ENCODE results near the gene VCX2. TPM values are rescaled to one million over a fixed set of nuclear protein-coding genes. Genes with fewer than 3 reads are reported as not detected.
"Not testable (repeated sequence)": the region's sequence is repeated elsewhere in the genome, so short reads cannot be mapped to it uniquely, and the experiment has no call there.

The VCX2 gene
- total RNA-seq, result not detected

DNA sequence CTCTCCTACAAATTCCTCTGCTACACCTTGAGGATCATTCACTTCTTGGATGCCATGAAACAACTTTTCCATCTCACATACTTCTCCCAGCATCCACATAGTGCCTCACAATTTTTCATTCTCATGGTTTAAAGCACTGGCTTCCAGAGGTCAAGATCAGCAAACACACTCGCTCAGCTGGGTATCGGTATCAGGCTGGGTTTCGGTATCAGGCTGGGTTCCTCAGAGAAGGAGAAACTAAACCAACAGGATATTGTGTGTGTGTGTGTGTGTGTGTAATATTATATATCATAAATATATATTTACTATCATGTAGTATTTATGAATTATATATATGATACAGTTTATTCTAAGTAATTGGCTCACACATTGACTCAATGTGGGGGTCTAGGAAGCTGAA, at the start of gene VCX2:
Gene VCX2 (minus strand): TSS at position 99 of the 400 bp plus-strand sequence. CDS start 624 bp downstream, outside the sequence.
- POLR2A ChIA-PET; H3K36me3 Mint-ChIP-seq; H3K9me3 Mint-ChIP-seq; DNase-seq; H3K4me3 Mint-ChIP-seq; H3K27me3 Mint-ChIP-seq; H3K27ac Mint-ChIP-seq; H3K4me1 Mint-ChIP-seq; ATAC-seq (ENCODE audit: low read depth): not testable (repeated sequence)

DNA sequence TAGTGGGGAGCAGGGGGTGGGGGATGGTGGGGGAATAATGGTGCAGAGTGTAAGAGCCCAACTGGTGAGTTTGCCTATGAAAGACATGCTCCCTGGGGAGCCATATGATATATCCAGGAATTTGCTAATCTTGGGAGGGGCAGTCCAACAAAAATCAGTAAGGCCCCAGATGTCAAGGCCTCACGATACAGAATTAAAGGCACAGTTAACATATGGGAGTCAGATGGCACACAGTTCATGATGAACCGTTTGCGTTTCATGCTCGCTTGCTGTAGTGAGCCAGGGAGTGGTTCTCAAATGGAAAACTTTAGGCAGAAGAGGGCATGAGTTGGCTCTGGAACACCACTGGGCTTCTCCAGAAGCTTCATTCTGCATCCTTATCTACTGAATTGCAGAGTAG, 33.9 kb upstream of the VCX2 start:
- Mint-ChIP-seq H3K27me3 (no peaks in the 10 kb centered on the region), H3K4me1 (no peaks in the 10 kb centered on the region), H3K36me3 (no peaks in the 10 kb centered on the region), H3K9me3 (no peaks in the 10 kb centered on the region), H3K4me3 (no peak overlapping the region), H3K27ac (no peak overlapping the region)
- POLR2A ChIA-PET, result no interaction called here
- no peak for DNase-seq
- no peak for ATAC-seq (ENCODE audit: low read depth)

DNA sequence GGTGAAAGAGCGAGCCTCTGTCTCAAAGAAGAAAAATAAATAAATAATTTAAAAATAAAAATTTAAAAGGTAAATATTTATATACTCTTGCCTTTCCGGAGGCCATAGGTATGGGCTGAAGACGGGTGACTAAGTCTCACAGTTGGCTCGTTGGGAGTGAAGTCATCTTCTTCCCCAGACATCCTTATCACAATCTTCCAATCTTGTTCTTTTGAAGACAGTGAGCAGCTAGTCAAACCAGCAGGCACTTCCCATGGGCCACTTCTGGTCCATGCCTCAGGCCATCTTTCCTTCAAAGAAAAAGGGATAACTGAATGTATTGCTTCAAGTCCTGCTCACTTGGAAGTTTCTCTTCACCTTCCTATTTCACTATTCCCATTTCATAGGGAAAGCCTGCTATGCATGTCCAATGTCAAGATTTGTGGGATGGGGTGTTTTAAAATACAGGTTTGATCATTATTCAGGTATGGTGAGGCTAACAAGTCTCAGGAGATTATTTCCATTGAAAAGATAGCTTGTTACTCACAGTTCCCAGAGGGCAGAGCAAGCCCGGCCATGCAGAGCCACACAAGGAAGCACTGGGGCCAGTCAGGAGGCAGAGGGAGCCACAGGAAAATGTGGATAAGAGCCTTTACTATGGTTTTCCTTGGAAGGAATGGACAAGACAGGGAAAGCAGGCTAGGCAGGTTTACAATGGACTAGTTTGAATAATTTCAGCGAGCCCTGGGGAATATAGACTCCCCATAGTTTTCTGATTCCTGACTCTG, 33.3 kb upstream of the VCX2 start:
- DNase-seq, result no peak
- H3K27ac Mint-ChIP-seq, result no peak overlapping the region
- ATAC-seq (ENCODE audit: low read depth), result no peak
- no peak overlapping the region for H3K4me3 Mint-ChIP-seq
- no peaks in the 10 kb centered on the region for H3K9me3 Mint-ChIP-seq
- no peaks in the 10 kb centered on the region for H3K36me3 Mint-ChIP-seq
- no peaks in the 10 kb centered on the region for H3K4me1 Mint-ChIP-seq
- POLR2A ChIA-PET, result no interaction called here
- H3K27me3 Mint-ChIP-seq, result no peaks in the 10 kb centered on the region

DNA sequence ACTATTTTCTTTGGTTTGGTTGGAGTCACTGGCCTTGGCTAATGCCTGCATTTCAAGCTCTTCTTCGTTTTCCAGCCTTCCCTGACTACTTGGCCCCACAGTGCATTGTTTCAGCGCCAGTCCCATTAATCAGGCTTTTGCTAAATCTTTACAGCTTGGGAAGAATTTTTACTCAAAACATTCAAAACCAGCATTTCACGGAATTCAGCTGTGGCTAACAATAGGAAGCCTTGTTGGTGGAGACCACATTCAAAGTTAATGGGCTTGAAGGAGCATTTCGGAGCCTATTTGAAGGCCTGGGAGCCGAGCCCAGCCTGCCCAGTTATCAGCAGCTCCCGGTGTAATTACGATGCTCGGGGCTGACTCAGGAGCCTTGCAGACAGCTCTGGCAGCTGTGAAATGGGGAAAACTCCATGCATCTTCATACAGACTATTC, 30.8 kb upstream of the VCX2 start:
- Mint-ChIP-seq H3K36me3 (no peaks in the 10 kb centered on the region), H3K27me3 (no peaks in the 10 kb centered on the region), H3K4me3 (no peak overlapping the region), H3K4me1 (no peaks in the 10 kb centered on the region), H3K9me3 (no peaks in the 10 kb centered on the region), H3K27ac (no peak overlapping the region)
- DNase-seq (no peak), ATAC-seq (ENCODE audit: low read depth) (no peak)
- POLR2A ChIA-PET, result no interaction called here

DNA sequence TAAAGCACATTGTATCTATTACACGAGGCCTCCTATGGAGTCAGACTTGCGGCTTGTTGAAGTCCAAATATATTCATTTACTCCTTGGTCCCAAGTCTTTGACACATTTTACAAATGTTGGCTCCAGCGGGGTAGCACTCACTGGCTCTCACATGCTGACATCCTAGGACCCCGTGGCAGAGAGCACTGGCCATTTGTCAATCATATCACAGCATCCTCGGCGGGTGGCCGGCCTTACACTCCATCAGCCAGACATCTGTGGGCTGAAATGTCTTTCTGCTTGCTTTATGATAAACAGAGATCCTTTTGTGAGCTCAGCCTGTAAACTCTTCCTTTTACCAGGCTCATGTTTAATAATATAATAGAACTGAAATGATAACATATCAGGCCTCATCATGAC, 25.7 kb upstream of the VCX2 start:
- H3K36me3 Mint-ChIP-seq, result no peaks in the 10 kb centered on the region
- H3K4me1 Mint-ChIP-seq, result no peaks in the 10 kb centered on the region

DNA sequence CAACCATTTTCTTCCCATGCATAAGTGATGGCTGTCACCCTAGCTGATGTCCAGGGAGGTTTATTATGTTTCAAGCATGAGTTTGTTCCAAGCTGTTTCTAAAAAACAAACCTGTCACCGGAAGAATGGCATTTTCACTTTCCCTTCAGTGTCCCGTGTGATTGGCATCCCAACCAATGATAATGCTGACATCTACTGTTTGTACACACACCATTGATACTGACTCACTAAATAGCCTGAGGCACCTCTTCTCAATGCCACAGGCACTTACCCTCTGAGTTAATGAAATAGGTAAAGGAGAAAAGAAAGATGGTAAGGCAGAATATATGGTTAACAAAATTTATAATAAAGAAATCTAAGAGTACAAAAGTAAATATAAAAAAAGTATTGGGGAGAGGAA, 23.1 kb upstream of the VCX2 start:
- no peaks in the 10 kb centered on the region for H3K4me1 Mint-ChIP-seq
- no peak overlapping the region for H3K4me3 Mint-ChIP-seq
- H3K9me3 Mint-ChIP-seq, result peaks cover 3% of the 10 kb centered on the region
- no peaks in the 10 kb centered on the region for H3K36me3 Mint-ChIP-seq
- POLR2A ChIA-PET, result no interaction called here
- ATAC-seq (ENCODE audit: low read depth) (no peak), DNase-seq (no peak)
- no peak overlapping the region for H3K27ac Mint-ChIP-seq
- H3K27me3 Mint-ChIP-seq, result no peaks in the 10 kb centered on the region

More for the DNA sequence above, 25.7 kb upstream of the VCX2 start:
- no peaks in the 10 kb centered on the region for H3K9me3 Mint-ChIP-seq
- H3K4me3 Mint-ChIP-seq, result no peak overlapping the region
- POLR2A ChIA-PET, result no interaction called here
- H3K27me3 Mint-ChIP-seq, result no peaks in the 10 kb centered on the region
- DNase-seq, result no peak
- H3K27ac Mint-ChIP-seq, result no peak overlapping the region
- no peak for ATAC-seq (ENCODE audit: low read depth)

DNA sequence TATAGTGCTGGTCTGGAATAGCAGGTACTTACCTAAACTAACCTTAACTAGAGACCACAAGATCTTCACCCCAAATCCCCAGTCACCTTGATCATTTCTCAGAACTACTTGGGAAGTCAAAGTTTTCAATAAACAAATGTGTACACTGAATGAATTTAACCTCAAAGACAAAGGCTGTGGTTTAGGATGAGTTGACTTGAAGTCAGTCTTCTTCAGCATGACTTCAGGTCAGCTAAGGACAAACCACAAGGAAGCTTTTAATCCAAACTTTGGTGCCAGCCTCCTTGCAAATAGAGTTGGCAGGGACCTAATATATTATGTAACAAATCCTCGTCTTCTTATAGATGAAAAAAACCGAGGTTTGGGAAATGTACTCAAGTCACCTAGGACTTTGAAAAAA, 21.2 kb upstream of the VCX2 start:
- Mint-ChIP-seq H3K36me3 (no peaks in the 10 kb centered on the region), H3K4me3 (no peak overlapping the region), H3K9me3 (peaks cover 3% of the 10 kb centered on the region), H3K4me1 (no peaks in the 10 kb centered on the region), H3K27ac (no peak overlapping the region), H3K27me3 (no peaks in the 10 kb centered on the region)
- POLR2A ChIA-PET, result no interaction called here
- ATAC-seq (ENCODE audit: low read depth) (no peak), DNase-seq (no peak)

DNA sequence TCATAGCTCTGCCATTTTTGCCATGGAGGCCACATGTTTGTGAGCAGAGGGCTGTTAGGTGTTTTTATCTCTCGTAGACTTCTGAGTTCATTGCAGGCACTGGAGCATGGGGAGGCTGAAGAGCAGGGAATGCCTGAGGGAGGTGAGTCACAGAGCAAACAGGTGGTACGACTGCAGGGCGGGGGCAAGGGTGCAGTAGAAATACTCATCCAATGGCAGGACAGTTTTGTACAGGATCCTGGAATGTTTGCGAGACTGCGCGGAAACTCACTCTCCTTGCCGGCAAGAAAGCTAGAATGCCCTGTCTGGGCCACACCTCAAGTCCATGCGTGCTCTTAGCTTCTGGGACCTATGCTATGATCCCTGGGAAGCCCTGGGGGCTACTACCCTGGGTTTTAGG, 20.0 kb upstream of the VCX2 start:
- Mint-ChIP-seq H3K9me3 (peaks cover 3% of the 10 kb centered on the region), H3K27me3 (no peaks in the 10 kb centered on the region), H3K36me3 (no peaks in the 10 kb centered on the region), H3K27ac (no peak overlapping the region), H3K4me3 (no peak overlapping the region), H3K4me1 (no peaks in the 10 kb centered on the region)
- ATAC-seq (ENCODE audit: low read depth) (no peak), DNase-seq (no peak)
- POLR2A ChIA-PET, result no interaction called here

DNA sequence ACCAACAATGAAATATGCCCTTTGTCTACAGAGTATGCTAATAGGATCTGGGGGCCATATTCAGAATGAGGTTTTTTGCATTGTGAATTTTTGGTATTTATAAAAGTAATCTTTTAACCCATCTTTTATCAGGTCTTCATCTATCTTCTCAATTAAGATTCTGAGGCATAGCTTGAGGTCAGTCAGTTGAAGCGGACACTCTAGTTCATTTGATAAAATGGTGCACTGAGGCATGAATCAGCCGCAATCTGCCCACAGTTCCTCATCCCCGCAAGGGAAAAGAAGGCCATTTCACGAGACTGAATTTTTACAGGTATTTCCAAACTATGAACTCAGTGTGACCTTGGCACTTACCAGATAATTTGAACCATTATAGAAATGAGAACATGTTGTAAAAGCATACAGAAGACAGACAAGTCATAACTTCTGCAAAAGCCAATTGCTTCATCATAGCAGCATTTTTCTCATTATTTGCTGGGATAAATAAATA, 19.3 kb upstream of the VCX2 start:
- POLR2A ChIA-PET, result no interaction called here
- DNase-seq (no peak), ATAC-seq (ENCODE audit: low read depth) (no peak)
- Mint-ChIP-seq H3K27ac (no peak overlapping the region), H3K36me3 (no peaks in the 10 kb centered on the region), H3K9me3 (peaks cover 3% of the 10 kb centered on the region), H3K27me3 (no peaks in the 10 kb centered on the region), H3K4me3 (no peak overlapping the region), H3K4me1 (no peaks in the 10 kb centered on the region)

DNA sequence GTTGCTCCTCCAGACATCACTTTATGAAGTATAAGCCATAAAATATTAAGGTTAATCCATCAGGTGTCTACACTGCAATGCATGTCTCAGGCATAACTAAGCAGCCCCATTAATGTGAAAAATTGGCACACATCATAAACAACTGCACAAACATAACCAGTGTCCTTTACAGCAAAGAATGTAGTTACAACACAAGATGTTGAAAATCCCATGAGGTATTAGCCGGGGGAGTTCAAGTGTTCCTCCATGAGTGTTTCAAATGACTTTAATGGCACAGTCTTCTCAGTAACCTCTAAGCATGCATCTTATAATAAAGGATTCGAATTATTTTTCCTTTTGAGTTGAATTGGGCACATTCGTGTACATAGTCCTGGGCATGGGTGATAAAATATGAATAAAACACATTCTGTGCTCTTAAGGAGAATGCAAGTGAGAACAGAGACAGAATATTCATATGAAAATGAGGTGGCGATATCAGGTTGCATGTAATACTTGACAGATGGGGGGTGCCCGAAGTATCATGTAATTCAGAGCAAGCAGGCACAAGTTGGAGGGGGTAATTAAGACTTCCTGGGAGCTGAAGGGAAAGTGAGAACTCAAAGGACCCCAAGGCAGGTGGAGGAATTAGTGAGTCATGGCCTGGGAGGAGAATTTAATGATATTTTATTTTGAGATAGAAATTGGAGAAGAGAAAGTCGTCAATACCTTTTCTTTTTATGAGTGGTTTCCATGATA, 18.2 kb upstream of the VCX2 start:
- DNase-seq, result no peak
- peaks cover 3% of the 10 kb centered on the region for H3K9me3 Mint-ChIP-seq
- H3K27ac Mint-ChIP-seq, result no peak overlapping the region
- ATAC-seq (ENCODE audit: low read depth), result no peak
- no peaks in the 10 kb centered on the region for H3K27me3 Mint-ChIP-seq
- H3K4me1 Mint-ChIP-seq, result no peaks in the 10 kb centered on the region
- H3K36me3 Mint-ChIP-seq, result no peaks in the 10 kb centered on the region
- H3K4me3 Mint-ChIP-seq, result no peak overlapping the region
- POLR2A ChIA-PET, result no interaction called here

DNA sequence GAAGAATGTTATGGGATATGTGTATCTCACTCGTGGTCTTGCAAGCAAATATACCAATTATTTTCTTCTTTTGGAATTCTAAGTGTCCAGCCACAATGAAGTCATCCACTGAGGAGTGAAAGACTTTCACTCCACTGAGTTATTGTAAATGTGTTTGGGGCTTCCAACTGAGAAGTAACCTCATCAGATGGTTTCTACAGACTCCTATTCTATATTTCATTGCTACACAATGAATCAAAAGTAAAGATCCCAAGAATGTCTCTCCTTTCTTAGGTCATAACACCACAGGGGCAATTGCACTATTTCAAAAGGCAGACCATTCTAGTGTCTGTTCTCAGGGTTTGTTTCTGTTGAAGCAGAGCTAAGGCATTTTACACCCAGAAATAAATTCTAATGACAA, 12.3 kb upstream of the VCX2 start:
- Mint-ChIP-seq H3K4me3 (no peak overlapping the region), H3K36me3 (no peaks in the 10 kb centered on the region), H3K27ac (no peak overlapping the region), H3K27me3 (no peaks in the 10 kb centered on the region), H3K4me1 (no peaks in the 10 kb centered on the region), H3K9me3 (no peaks in the 10 kb centered on the region)
- DNase-seq, result no peak
- POLR2A ChIA-PET, result no interaction called here
- ATAC-seq (ENCODE audit: low read depth), result no peak

DNA sequence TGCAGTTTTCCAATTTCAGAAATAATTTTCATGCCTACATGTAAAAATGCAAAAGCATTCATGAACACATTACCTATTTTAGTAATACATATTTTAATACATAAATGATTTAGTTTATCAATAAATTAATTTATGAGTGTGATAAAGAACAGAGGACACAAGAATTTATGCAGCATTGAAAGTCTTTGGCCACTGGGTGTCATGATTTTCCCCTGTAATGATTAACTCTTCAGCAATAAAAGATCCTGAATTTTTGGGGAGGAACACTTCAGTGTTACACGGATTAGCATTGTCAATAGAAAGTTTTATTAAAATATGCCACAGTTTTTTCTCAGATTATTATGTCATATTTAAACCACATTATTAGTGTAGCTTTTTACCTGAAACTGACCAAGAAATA, 8.6 kb upstream of the VCX2 start:
- ATAC-seq (ENCODE audit: low read depth), result no peak
- Mint-ChIP-seq H3K27me3 (no peaks in the 10 kb centered on the region), H3K36me3 (no peaks in the 10 kb centered on the region), H3K4me3 (no peak overlapping the region), H3K27ac (no peak overlapping the region), H3K9me3 (no peaks in the 10 kb centered on the region), H3K4me1 (no peaks in the 10 kb centered on the region)
- POLR2A ChIA-PET, result no interaction called here
- DNase-seq, result no peak

DNA sequence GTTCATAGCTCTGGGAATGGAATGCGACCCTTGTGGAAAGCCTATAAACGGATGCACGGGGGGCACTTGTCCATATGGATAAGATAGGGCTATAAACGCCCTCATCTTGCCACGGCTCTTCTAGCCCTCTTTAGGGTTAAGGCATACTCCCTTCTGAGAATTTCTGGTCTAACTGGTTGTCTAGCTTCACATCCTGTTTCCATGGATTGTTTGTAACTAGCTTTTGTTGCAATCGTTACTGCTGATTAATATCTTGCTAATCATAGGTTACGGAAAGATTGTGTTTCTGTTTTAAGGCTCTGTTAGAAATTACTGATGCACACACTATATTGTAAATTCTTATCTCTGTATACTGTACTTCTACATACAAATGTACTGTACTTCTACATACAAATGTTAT, 17.1 kb downstream of the VCX2 start:
- H3K27ac Mint-ChIP-seq; H3K27me3 Mint-ChIP-seq; POLR2A ChIA-PET; H3K36me3 Mint-ChIP-seq; H3K9me3 Mint-ChIP-seq; ATAC-seq (ENCODE audit: low read depth); H3K4me3 Mint-ChIP-seq; H3K4me1 Mint-ChIP-seq; DNase-seq: not testable (repeated sequence)

DNA sequence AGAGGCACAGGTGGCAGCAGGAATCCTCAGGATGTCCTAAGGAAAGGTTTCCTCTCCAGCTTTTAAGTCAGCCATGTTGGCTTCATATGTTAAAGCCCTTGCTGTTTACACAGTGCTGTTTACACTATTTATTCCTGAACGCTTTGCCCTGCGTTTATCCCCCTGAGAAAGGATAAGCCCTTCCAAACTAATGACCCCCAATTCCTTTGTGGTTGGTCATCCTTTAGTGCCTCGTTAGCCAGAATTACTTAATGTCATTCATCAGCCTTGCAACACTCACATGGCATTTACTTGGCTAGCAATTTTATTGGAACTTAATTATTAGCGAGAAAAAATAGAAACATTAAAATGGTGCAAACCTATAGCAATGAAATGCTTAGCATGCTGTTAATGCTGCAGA, 23.8 kb downstream of the VCX2 start:
- DNase-seq, result no peak
- Mint-ChIP-seq H3K27ac (no peak overlapping the region), H3K9me3 (peaks cover 7% of the 10 kb centered on the region), H3K36me3 (no peaks in the 10 kb centered on the region), H3K4me1 (no peaks in the 10 kb centered on the region), H3K4me3 (no peak overlapping the region), H3K27me3 (no peaks in the 10 kb centered on the region)
- ATAC-seq (ENCODE audit: low read depth), result no peak
- POLR2A ChIA-PET, result no interaction called here
